D721Med (cell line): Measurements from ENCODE around the gene EFCAB10.

Experiments
- DNase-seq: peaks from one replicate; pipeline ENCODE4 v3.0.0; 2011; ENCODE audit warnings: low spot score; ENCODE audit not compliant: insufficient read length
- FAIRE-seq: peaks from 2 replicates; lab custom pipeline; 2011; peaks lifted over from hg19 to GRCh38; lab: Jason Lieb, UNC
- TF ChIP-seq, protein P1 (sequence below): IDR thresholded peaks from 2 replicates; pipeline ENCODE4 v1.5.1; 2012; ENCODE audit warnings: mild to moderate bottlenecking, control low read depth; ENCODE audit not compliant: insufficient read depth; ENCODE audit errors: missing control alignments

EFCAB10 gene

DNA sequence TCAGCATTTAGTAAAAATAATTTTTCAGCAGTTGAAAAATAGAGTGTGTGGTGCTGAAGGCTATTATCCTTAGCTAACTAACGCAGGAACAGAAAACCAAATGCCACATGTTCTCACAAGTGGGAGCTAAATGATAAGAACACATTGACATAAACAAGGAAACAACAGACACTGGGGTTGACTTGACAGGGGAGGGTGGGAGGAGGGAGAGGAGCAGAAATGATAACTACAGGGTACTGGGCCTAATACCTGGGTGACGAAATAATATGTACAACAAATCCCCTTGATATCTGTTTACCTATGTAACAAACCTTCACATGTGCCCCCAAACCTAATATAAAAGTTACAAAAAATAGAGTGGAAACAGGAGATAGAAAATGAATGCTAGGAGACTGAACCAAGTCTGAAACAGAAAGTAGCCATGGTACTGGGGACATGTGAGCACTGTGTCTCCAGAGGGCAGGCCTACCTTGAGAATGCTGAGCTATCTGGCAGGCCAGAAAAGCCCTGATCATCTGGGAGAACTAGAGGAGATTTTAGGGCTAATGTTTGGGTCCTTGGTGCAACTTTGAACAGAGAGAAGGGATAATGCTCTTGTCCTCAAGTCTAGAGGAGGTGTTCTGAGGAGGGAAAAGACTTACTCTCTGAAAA, 4.7 kb upstream of the EFCAB10 start:
- FAIRE-seq (no peak), DNase-seq (no peak)
- TF ChIP-seq, protein P1, sequence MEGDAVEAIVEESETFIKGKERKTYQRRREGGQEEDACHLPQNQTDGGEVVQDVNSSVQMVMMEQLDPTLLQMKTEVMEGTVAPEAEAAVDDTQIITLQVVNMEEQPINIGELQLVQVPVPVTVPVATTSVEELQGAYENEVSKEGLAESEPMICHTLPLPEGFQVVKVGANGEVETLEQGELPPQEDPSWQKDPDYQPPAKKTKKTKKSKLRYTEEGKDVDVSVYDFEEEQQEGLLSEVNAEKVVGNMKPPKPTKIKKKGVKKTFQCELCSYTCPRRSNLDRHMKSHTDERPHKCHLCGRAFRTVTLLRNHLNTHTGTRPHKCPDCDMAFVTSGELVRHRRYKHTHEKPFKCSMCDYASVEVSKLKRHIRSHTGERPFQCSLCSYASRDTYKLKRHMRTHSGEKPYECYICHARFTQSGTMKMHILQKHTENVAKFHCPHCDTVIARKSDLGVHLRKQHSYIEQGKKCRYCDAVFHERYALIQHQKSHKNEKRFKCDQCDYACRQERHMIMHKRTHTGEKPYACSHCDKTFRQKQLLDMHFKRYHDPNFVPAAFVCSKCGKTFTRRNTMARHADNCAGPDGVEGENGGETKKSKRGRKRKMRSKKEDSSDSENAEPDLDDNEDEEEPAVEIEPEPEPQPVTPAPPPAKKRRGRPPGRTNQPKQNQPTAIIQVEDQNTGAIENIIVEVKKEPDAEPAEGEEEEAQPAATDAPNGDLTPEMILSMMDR: no peak

DNA sequence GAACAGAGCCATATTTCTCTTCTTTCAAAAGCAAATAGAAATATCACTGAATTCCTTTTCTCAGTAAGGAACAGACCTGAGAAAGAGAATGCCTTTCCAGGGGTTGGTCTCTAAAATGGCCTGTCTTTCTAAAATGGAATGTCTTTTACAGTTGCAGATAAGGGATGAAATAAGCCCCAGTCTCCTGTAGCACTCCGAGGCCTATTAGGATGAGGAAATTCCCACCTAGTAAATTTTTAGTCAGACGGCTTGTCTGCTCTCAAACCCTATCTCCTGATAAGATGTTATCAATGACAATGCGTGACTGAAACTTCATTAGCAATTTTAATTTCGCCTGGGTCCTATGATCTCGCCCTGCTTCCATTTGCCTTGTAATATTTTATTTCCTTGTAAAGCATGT, 2.9 kb upstream of the EFCAB10 start:
- FAIRE-seq (no peak), DNase-seq (no peak)
- TF ChIP-seq, protein P1: no peak

DNA sequence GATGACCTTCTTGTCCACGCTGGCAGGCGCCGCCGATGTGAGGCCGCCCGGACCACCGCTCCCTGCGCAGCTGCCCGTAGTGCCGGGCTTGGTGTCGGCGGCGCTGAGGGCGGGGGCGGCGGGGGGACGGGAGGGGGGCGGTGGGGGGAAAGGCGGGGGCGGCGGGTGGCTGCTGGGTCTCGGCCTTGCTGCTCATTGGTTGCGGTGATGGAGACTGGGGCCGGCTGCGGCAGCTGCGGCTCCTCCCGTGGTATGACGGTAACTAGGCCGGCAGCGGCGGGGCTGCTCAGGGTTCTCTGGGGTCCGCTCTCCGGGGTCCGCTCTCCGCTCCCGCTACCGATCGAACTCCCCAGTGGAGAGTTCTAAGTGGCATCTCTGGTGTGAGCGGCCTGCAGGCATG, 1.8 kb upstream of the EFCAB10 start:
- TF ChIP-seq, protein P1: no peak
- no peak for FAIRE-seq
- no peak for DNase-seq

DNA sequence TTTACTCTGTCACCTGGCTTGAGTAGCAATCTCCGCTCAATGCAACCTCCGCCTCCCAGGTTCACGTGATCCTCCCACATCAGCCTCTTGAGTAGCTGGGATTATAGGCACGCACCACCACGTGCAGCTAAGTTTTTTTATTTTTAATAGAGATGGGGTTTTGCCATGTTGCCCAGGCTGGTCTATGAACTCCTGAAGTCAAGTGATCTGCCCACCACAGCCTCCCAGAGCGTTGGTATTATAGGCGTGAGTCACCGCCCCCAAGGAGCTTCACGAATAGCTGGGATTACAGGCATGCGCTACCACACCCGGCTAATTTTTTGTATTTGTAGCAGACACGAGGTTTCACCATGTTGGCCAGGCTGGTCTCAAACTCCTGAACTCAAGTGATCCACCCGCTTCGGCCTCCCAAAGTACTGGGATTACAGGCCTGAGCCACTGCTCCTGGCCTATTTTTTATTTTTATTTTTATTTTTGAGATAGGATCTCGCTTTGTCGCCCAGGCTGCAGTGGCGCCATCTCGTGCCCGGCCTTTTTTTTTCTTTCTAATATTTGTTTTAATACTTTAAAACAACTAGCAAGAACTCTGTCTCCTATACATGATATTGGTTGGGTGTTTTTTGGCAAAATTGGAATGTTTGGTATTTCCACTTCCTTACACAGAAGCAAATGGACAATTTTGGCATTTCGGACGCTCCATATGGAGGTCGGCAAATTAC, 1.1 kb downstream of the EFCAB10 start:
- FAIRE-seq (no peak), DNase-seq (no peak)
- TF ChIP-seq, protein P1: no peak

DNA sequence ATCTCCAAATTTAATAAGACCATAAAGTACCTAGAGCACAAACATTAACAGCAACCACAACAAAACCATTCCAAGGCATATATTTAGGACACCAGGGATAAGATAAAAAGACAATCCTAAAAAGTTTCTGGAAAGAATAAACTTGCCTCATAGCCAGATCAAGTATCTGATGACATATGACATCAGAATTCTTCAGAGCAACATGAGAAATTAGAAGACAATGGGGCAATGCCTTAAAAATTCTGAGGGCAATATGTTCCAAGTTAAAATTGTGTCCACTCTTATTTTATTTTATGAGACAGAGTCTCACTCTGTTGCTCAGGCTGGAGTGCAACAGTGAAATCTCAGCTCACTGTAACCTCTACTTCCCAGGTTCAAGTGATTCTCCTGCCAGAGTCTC, 2.8 kb downstream of the EFCAB10 start:
- no peak for FAIRE-seq
- no peak for DNase-seq

DNA sequence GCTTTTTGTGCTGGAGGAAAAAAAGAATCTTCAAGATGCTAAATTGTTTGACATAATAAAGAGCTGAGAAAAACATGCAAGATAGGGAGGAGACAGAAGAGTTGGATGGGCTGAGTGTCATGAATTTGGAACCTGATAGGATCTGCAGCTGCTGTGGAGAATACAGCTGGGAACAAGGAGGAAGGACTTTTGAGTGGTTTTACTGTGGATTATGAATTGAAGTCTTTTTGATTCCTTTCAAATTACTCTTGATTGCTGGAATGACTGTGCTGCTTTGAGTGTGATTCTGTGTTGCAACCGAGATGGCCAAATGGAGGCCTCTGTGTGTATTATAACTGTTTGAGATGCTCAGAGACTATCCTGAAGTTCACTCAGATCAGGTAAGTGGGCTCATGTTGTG, 4.0 kb downstream of the EFCAB10 start:
- DNase-seq (no peak), FAIRE-seq (no peak)
- TF ChIP-seq, protein P1: no peak

More for the DNA sequence above, 2.8 kb downstream of the EFCAB10 start:
- TF ChIP-seq, protein P1: no peak

DNA sequence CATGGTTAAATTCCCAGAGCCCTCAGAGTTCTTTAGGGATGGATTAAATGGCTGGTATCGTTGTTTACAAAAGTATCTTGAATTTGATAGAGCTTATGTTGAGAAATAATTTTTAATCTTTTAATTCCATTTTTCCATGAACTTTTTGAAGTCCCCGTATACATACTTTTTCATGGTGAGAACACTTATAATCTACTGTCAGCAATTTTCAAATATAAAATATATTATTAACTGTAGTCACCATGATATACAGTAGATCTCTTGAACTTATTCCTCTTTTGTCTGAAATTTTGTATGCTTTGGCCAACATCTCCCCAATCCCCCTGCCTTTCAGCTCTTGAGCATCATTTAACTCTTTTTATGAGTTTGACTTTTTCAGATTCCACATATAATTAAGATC, 9.4 kb downstream of the EFCAB10 start:
- DNase-seq: no peak
- no peak for FAIRE-seq
- TF ChIP-seq, protein P1: no peak
